ENCODE results near the gene OLFM1. TPM values are rescaled to one million over a fixed set of nuclear protein-coding genes. Genes with fewer than 3 reads are reported as not detected.
"Not testable (repeated sequence)": the region's sequence is repeated elsewhere in the genome, so short reads cannot be mapped to it uniquely, and the experiment has no call there.

Gene OLFM1
- polyA plus RNA-seq, 10 donors: 3.0 to 8.6 (median 5.4) TPM

- no peak for DNase-seq
These were observed 64.5 kb downstream of the OLFM1 start for GRCh38 chr9:135151757-135152613.

- no peak for DNase-seq
These were observed 65.3 kb downstream of the OLFM1 start for GRCh38 chr9:135152614-135153334.

GRCh38 chr9:135154050-135154615, 66.7 kb downstream of the OLFM1 start:
- no peak for DNase-seq

GRCh38 chr9:135155396-135155795, 67.9 kb downstream of the OLFM1 start:
- no peak for DNase-seq

GRCh38 chr9:135156525-135157510, 69.3 kb downstream of the OLFM1 start:
- peak; percentile 47 to 85 (median 78) for DNase-seq

GRCh38 chr9:135157856-135158563, 70.5 kb downstream of the OLFM1 start:
- DNase-seq: no peak

GRCh38 chr9:135158564-135158937, 71.1 kb downstream of the OLFM1 start:
- no peak for DNase-seq

- no peak for DNase-seq
These were observed 72.3 kb downstream of the OLFM1 start for GRCh38 chr9:135159801-135160200.

- no peak for DNase-seq
These were observed 73.4 kb downstream of the OLFM1 start for GRCh38 chr9:135160862-135161261.

- not testable (repeated sequence) for DNase-seq
These were observed 75.1 kb downstream of the OLFM1 start for GRCh38 chr9:135162599-135162998.

GRCh38 chr9:135163023-135163780, 75.7 kb downstream of the OLFM1 start:
- no peak for DNase-seq

- DNase-seq: no peak
These were observed 76.6 kb downstream of the OLFM1 start for GRCh38 chr9:135164036-135164435.

GRCh38 chr9:135165003-135165711, 77.7 kb downstream of the OLFM1 start:
- no peak for DNase-seq

- DNase-seq: no peak
These were observed 78.5 kb downstream of the OLFM1 start for GRCh38 chr9:135165756-135166519.

GRCh38 chr9:135166565-135166964, 79.1 kb downstream of the OLFM1 start:
- no peak for DNase-seq

- no peak for DNase-seq
These were observed 79.9 kb downstream of the OLFM1 start for GRCh38 chr9:135167356-135167755.

GRCh38 chr9:135167849-135168655, 80.6 kb downstream of the OLFM1 start:
- no peak for DNase-seq
